DND-41 (cell line): ENCODE data around the gene ARTN.

Experiments
- EZH2 ChIP-seq: IDR thresholded peaks from 3 replicates; pipeline ENCODE4 v1.6.1; 2012; ENCODE audit warnings: borderline replicate concordance, low read depth, mild to moderate bottlenecking, moderate library complexity, low read length, inconsistent platforms; ENCODE audit not compliant: severe bottlenecking
- TF ChIP-seq, protein P1 (sequence below): IDR thresholded peaks from 2 replicates; pipeline ENCODE4 v1.5.1; 2012; ENCODE audit warnings: borderline replicate concordance, low read length, moderate library complexity, mild to moderate bottlenecking; ENCODE audit not compliant: poor library complexity, severe bottlenecking; ENCODE audit errors: extremely low read depth

- TF ChIP-seq, protein P1, sequence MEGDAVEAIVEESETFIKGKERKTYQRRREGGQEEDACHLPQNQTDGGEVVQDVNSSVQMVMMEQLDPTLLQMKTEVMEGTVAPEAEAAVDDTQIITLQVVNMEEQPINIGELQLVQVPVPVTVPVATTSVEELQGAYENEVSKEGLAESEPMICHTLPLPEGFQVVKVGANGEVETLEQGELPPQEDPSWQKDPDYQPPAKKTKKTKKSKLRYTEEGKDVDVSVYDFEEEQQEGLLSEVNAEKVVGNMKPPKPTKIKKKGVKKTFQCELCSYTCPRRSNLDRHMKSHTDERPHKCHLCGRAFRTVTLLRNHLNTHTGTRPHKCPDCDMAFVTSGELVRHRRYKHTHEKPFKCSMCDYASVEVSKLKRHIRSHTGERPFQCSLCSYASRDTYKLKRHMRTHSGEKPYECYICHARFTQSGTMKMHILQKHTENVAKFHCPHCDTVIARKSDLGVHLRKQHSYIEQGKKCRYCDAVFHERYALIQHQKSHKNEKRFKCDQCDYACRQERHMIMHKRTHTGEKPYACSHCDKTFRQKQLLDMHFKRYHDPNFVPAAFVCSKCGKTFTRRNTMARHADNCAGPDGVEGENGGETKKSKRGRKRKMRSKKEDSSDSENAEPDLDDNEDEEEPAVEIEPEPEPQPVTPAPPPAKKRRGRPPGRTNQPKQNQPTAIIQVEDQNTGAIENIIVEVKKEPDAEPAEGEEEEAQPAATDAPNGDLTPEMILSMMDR: no peak
- TF ChIP-seq EZH2: no peak
These were observed 48.3 kb upstream of the ARTN start for GRCh38 chr1:43885279-43885801.
